ENCODE measurements around the gene ADAM21. TPM values are rescaled to one million over a fixed set of nuclear protein-coding genes. Genes with fewer than 3 reads are reported as not detected.

ADAM21 gene
- polyA plus RNA-seq, 1 donor from 2014 or later, result 0.58 TPM

GRCh38 chr14:70441641-70442040 is 10.3 kb upstream of the ADAM21 start:
- Histone ChIP-seq H3K4me3 (ENCODE audit: low read length) (no peak overlapping the region), H3K36me3 (ENCODE audit: insufficient read depth, low read length) (no peaks in the 10 kb centered on the region), H3K9me3 (ENCODE audit: low read length) (peaks cover 6% of the 10 kb centered on the region), H2AFZ (ENCODE audit: low read depth, low read length) (no peak overlapping the region), H3K4me2 (ENCODE audit: low read length) (no peak overlapping the region), H3K9ac (ENCODE audit: low read length) (no peak overlapping the region), H4K20me1 (ENCODE audit: insufficient read depth) (no peaks in the 10 kb centered on the region), H3F3A (ENCODE audit: insufficient read depth, low read length, poor library complexity, severe bottlenecking) (no peaks in the 10 kb centered on the region), H3K9me2 (ENCODE audit: insufficient read depth, low read length) (no peaks in the 10 kb centered on the region), H3K27me3 (ENCODE audit: insufficient read depth, low read depth, low read length) (no peaks in the 10 kb centered on the region), H3K27ac (ENCODE audit: low read length) (no peak overlapping the region), H3K79me2 (replicated peaks; ENCODE audit: insufficient read depth, low read length) (no peaks in the 10 kb centered on the region)
- TF ChIP-seq POLR2AphosphoS5 (IDR thresholded peaks at IDR 0.05) (no peak), REST (IDR thresholded peaks at IDR 0.05; ENCODE audit: borderline replicate concordance) (no peak), CTCF (IDR thresholded peaks at IDR 0.05; ENCODE audit: poor library complexity, severe bottlenecking) (no peak), MXI1 (conservative IDR thresholded peaks at IDR 0.05; ENCODE audit: poor library complexity, severe bottlenecking) (no peak), EP300 (conservative IDR thresholded peaks at IDR 0.05; ENCODE audit: poor library complexity, severe bottlenecking) (no peak), EZH2 (IDR thresholded peaks at IDR 0.05; ENCODE audit: borderline replicate concordance, insufficient read depth, low read length, poor library complexity, severe bottlenecking) (no peak), TAF1 (IDR thresholded peaks at IDR 0.05; ENCODE audit: low read depth) (no peak), SMC3 (conservative IDR thresholded peaks at IDR 0.05; ENCODE audit: poor library complexity) (no peak), RAD21 (conservative IDR thresholded peaks at IDR 0.05) (no peak)

- Histone ChIP-seq H3K4me3 (ENCODE audit: low read length) (no peak overlapping the region), H3K79me2 (replicated peaks; ENCODE audit: insufficient read depth, low read length) (no peaks in the 10 kb centered on the region), H3K27ac (ENCODE audit: low read length) (no peak overlapping the region), H3K9me3 (ENCODE audit: low read length) (peaks cover 6% of the 10 kb centered on the region), H3K9ac (ENCODE audit: low read length) (no peak overlapping the region), H3K4me2 (ENCODE audit: low read length) (no peak overlapping the region), H3F3A (ENCODE audit: insufficient read depth, low read length, poor library complexity, severe bottlenecking) (no peaks in the 10 kb centered on the region), H3K36me3 (ENCODE audit: insufficient read depth, low read length) (no peaks in the 10 kb centered on the region), H2AFZ (ENCODE audit: low read depth, low read length) (no peak overlapping the region), H4K20me1 (ENCODE audit: insufficient read depth) (no peaks in the 10 kb centered on the region), H3K9me2 (ENCODE audit: insufficient read depth, low read length) (no peaks in the 10 kb centered on the region), H3K27me3 (ENCODE audit: insufficient read depth, low read depth, low read length) (no peaks in the 10 kb centered on the region)
- no peak for TF ChIP-seq TAF1 (IDR thresholded peaks at IDR 0.05; ENCODE audit: low read depth)
- TF ChIP-seq CTCF (IDR thresholded peaks at IDR 0.05; ENCODE audit: poor library complexity, severe bottlenecking), result no peak
Observed at GRCh38 chr14:70442750-70443149, 9.2 kb upstream of the ADAM21 start.

Measured in neural cell (in vitro differentiated cells).